ENCODE measurements around the gene DPYD. TPM values are rescaled to one million over a fixed set of nuclear protein-coding genes. Genes with fewer than 3 reads are reported as not detected.

The DPYD gene
- total RNA-seq, 2 donors from 2014 or later, result 4.9 to 11.7 TPM

- H3K9ac ChIP-seq (ENCODE audit: low read depth in 2 of 2, low read length in 2 of 2), result no peak overlapping the region
- H3K36me3 ChIP-seq, result no peaks in the 10 kb centered on the region
- no peaks in the 10 kb centered on the region for H3K27me3 ChIP-seq
- H3K4me3 ChIP-seq, result no peak overlapping the region
- TF ChIP-seq CTCF (IDR thresholded peaks at IDR 0.05), result no peak
- no peak for DNase-seq
- no peak overlapping the region for H3K27ac ChIP-seq
- intact Hi-C loops (cut with DNase I), result no loop called here
- H3K9me3 ChIP-seq, result no peaks in the 10 kb centered on the region
- H3K4me1 ChIP-seq, result no peaks in the 10 kb centered on the region
These were observed 44.8 kb downstream of the DPYD start for GRCh38 chr1:97875996-97876395.

GRCh38 chr1:97870589-97870988 lies 50.2 kb downstream of the DPYD start:
- Histone ChIP-seq H3K27ac (no peak overlapping the region), H3K4me1 (no peaks in the 10 kb centered on the region), H3K27me3 (no peaks in the 10 kb centered on the region), H3K4me3 (no peak overlapping the region), H3K9ac (ENCODE audit: low read depth in 2 of 2, low read length in 2 of 2) (no peak overlapping the region), H3K36me3 (no peaks in the 10 kb centered on the region), H3K9me3 (no peaks in the 10 kb centered on the region)
- TF ChIP-seq CTCF (IDR thresholded peaks at IDR 0.05), result no peak
- no peak for DNase-seq
- intact Hi-C loops (cut with DNase I), result no loop called here

- intact Hi-C loops (cut with DNase I), result no loop called here
- no peaks in the 10 kb centered on the region for H3K27me3 ChIP-seq
These were observed 51.4 kb downstream of the DPYD start for GRCh38 chr1:97869441-97869840.

GRCh38 chr1:97867127-97867526 lies 53.7 kb downstream of the DPYD start:
- no peak for DNase-seq
- Histone ChIP-seq H3K4me1 (no peaks in the 10 kb centered on the region), H3K27me3 (no peaks in the 10 kb centered on the region), H3K9me3 (no peaks in the 10 kb centered on the region), H3K4me3 (no peak overlapping the region), H3K36me3 (no peaks in the 10 kb centered on the region), H3K9ac (ENCODE audit: low read depth in 2 of 2, low read length in 2 of 2) (no peak overlapping the region), H3K27ac (no peak overlapping the region)
- TF ChIP-seq CTCF (IDR thresholded peaks at IDR 0.05), result no peak
- intact Hi-C loops (cut with DNase I), result no loop called here

More at GRCh38 chr1:97869441-97869840, 51.4 kb downstream of the DPYD start:
- no peak for TF ChIP-seq CTCF (IDR thresholded peaks at IDR 0.05)
- no peak overlapping the region for H3K9ac ChIP-seq (ENCODE audit: low read depth in 2 of 2, low read length in 2 of 2)
- no peaks in the 10 kb centered on the region for H3K4me1 ChIP-seq
- no peaks in the 10 kb centered on the region for H3K36me3 ChIP-seq
- H3K9me3 ChIP-seq, result no peaks in the 10 kb centered on the region
- no peak overlapping the region for H3K4me3 ChIP-seq
- DNase-seq, result no peak
- H3K27ac ChIP-seq, result no peak overlapping the region

GRCh38 chr1:97864615-97865014 lies 56.2 kb downstream of the DPYD start:
- intact Hi-C loops (cut with DNase I), result no loop called here
- no peak for DNase-seq
- Histone ChIP-seq H3K9ac (ENCODE audit: low read depth in 2 of 2, low read length in 2 of 2) (no peak overlapping the region), H3K27ac (no peak overlapping the region), H3K4me1 (no peaks in the 10 kb centered on the region), H3K36me3 (no peaks in the 10 kb centered on the region), H3K4me3 (no peak overlapping the region), H3K27me3 (no peaks in the 10 kb centered on the region), H3K9me3 (no peaks in the 10 kb centered on the region)
- no peak for TF ChIP-seq CTCF (IDR thresholded peaks at IDR 0.05)

- no peak for DNase-seq
- Histone ChIP-seq H3K27me3 (no peaks in the 10 kb centered on the region), H3K4me3 (no peak overlapping the region), H3K9ac (ENCODE audit: low read depth in 2 of 2, low read length in 2 of 2) (no peak overlapping the region), H3K27ac (no peak overlapping the region), H3K9me3 (no peaks in the 10 kb centered on the region), H3K4me1 (no peaks in the 10 kb centered on the region), H3K36me3 (no peaks in the 10 kb centered on the region)
- intact Hi-C loops (cut with DNase I), result no loop called here
- TF ChIP-seq CTCF (IDR thresholded peaks at IDR 0.05), result no peak
These were observed 67.6 kb downstream of the DPYD start for GRCh38 chr1:97853221-97853620.

All from colonic mucosa (tissue), 4 donors.